GM23248 (cell line): Measurements from ENCODE around the gene C9orf85.

ENCODE experiments used
- EZH2 ChIP-seq: fragments of 200-600 bp; sonication (generic); IDR thresholded peaks from 2 replicates; pipeline ENCODE4 v1.6.1; 2018; ENCODE audit warnings: antibody characterized with exemption, mild to moderate bottlenecking; ENCODE audit not compliant: insufficient read depth, poor library complexity, severe bottlenecking
- EZH2phosphoT487 ChIP-seq: fragments of 200-600 bp; sonication (generic); IDR thresholded peaks from 2 replicates; pipeline ENCODE4 v1.6.1; 2018; ENCODE audit warnings: antibody characterized with exemption, moderate library complexity, mild to moderate bottlenecking, low read depth; ENCODE audit not compliant: insufficient read depth

GRCh38 chr9:72006501-72006900 is 95.1 kb downstream of the C9orf85 start:
- TF ChIP-seq EZH2 (no peak), EZH2phosphoT487 (no peak)
